Glutamatergic neuron (in vitro differentiated cells): Measurements from ENCODE around the gene ZNF280B. TPM values are rescaled to one million over a fixed set of nuclear protein-coding genes. Genes with fewer than 3 reads are reported as not detected.
"Not testable (repeated sequence)": the region's sequence is repeated elsewhere in the genome, so short reads cannot be mapped to it uniquely, and the experiment has no call there.

Experiments used
- DNase-seq: peaks from one replicate; pipeline ENCODE4 v3.0.0; 2022
- H3K27ac Mint-ChIP-seq: one replicate; pipeline ENCODE4 v1.8.0; 2020; ENCODE audit warnings: mild to moderate bottlenecking, mixed read lengths, inconsistent platforms; ENCODE audit not compliant: unreplicated experiment
- H3K27me3 Mint-ChIP-seq: one replicate; pipeline ENCODE4 v1.8.0; 2020; ENCODE audit warnings: mild to moderate bottlenecking, moderate library complexity, mixed read lengths, inconsistent platforms; ENCODE audit not compliant: unreplicated experiment
- H3K36me3 Mint-ChIP-seq: one replicate; pipeline ENCODE4 v1.8.0; 2020; ENCODE audit warnings: mild to moderate bottlenecking, mixed read lengths, inconsistent platforms; ENCODE audit not compliant: unreplicated experiment
- H3K4me1 Mint-ChIP-seq: one replicate; pipeline ENCODE4 v1.8.0; 2020; ENCODE audit warnings: mild to moderate bottlenecking, low read depth, mixed read lengths, inconsistent platforms; ENCODE audit not compliant: unreplicated experiment
- H3K4me3 Mint-ChIP-seq: one replicate; pipeline ENCODE4 v1.8.0; 2020; ENCODE audit warnings: mild to moderate bottlenecking, mixed read lengths, inconsistent platforms; ENCODE audit not compliant: unreplicated experiment
- H3K9me3 Mint-ChIP-seq: one replicate; pipeline ENCODE4 v1.8.0; 2020; ENCODE audit warnings: mild to moderate bottlenecking, moderate library complexity, mixed read lengths, inconsistent platforms; ENCODE audit not compliant: unreplicated experiment
- total RNA-seq: library from RNA; stranded (reverse); fragmentation: NEBNext Ultra II Directional; extraction: Animal tissue kit (Norgen Biotek cat#: 25700); gene quantifications from one replicate; pipeline ENCODE4 v1.2.1, GENCODE V29; 2021; ENCODE audit not compliant: unreplicated experiment
- TF ChIP-seq, protein P1 (sequence below): fragments of 200-600 bp; sonication (generic); IDR thresholded peaks from one replicate; pipeline ENCODE4 v1.5.0; 2021; ENCODE audit not compliant: partially characterized antibody, unreplicated experiment

The ZNF280B gene
- total RNA-seq, 1 donor from 2014 or later, result 1.8 TPM

DNA sequence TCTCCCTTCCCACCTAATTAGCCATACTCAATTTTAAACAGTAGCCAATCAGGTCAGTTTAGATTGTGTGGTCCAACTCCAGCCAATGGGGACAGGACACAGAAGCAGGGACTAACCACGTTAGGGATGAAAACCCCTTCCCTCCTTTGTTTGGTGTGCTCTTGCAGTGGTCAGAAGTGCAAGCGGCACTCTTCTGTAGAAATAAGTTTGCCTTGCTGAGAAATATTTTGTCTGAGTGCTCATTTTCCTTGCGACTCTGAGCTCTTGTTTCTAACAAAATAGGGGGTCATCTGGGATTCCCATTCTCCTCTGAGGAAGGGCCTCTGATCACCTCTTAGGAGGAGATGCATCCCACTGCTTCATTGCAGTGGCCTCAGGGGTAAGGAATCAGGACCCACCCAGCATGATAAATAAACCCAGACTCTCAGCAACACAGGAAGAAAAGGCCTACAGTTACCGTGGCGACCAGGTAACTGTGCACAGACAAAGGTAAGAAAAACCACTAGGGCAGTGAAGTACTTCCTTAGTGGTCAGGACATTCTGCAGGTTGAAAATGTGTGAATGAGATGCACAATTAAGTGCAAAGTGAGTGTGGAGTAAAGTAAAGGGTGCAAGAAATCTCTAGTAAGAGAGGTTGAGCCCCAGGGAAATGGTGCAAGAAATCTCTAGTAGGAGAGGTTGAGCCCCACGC is 55.4 kb downstream of the ZNF280B start:
- H3K4me1 Mint-ChIP-seq, result no peaks in the 10 kb centered on the region
- DNase-seq, result no peak
- H3K4me3 Mint-ChIP-seq, result no peak overlapping the region
- H3K9me3 Mint-ChIP-seq, result peaks cover 4% of the 10 kb centered on the region
- peaks cover 14% of the 10 kb centered on the region for H3K27me3 Mint-ChIP-seq
- H3K36me3 Mint-ChIP-seq, result peaks cover 16% of the 10 kb centered on the region
- TF ChIP-seq, protein P1, sequence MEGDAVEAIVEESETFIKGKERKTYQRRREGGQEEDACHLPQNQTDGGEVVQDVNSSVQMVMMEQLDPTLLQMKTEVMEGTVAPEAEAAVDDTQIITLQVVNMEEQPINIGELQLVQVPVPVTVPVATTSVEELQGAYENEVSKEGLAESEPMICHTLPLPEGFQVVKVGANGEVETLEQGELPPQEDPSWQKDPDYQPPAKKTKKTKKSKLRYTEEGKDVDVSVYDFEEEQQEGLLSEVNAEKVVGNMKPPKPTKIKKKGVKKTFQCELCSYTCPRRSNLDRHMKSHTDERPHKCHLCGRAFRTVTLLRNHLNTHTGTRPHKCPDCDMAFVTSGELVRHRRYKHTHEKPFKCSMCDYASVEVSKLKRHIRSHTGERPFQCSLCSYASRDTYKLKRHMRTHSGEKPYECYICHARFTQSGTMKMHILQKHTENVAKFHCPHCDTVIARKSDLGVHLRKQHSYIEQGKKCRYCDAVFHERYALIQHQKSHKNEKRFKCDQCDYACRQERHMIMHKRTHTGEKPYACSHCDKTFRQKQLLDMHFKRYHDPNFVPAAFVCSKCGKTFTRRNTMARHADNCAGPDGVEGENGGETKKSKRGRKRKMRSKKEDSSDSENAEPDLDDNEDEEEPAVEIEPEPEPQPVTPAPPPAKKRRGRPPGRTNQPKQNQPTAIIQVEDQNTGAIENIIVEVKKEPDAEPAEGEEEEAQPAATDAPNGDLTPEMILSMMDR, result no peak
- no peak overlapping the region for H3K27ac Mint-ChIP-seq

DNA sequence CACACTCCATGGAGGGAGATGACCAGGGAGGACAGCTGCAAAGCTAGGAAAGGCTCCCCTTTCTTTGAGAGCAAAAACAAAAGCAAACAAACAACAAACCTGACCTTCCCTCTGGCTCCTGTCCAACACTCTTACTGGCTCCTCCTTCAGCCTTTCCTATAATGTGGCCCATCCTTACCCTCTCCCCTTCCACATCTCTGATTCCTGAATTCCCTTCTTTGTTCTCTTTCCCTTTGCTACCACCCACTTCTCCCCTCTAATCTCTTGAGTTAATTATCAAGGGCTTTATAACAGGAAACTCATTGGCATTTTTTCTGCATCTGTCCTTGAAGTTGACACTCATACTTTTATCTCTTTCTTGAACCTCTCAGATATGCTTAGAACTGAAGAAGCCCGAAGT is 56.3 kb downstream of the ZNF280B start:
- Mint-ChIP-seq H3K27ac (no peak overlapping the region), H3K36me3 (peaks cover 11% of the 10 kb centered on the region), H3K9me3 (peaks cover 2% of the 10 kb centered on the region), H3K4me3 (no peak overlapping the region), H3K27me3 (peaks cover 11% of the 10 kb centered on the region), H3K4me1 (no peaks in the 10 kb centered on the region)
- DNase-seq, result no peak
- TF ChIP-seq, protein P1, result no peak

DNA sequence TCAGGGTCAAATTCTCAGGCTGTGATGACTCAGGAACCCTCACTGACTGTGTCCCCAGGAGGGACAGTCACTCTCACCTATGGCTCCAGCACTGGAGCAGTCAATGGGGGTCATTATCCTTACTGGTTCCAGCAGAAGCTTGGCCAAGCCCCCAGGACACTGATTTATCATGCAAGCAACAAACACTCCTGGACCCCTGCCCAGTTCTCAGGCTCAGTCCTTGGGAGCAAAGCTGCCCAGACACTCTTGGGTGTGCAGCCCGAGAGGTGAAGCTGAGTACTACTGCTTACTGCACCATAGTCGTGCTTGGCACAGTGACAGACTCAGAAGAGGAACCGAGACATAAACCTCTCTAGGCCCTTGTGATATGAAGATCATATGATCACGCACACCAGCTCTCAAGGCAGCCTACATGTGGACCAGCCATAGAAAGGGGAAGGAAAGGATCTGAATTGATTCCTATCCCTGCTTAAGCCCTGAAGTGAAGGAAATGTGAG is 58.2 kb downstream of the ZNF280B start:
- TF ChIP-seq, protein P1, result no peak
- H3K4me3 Mint-ChIP-seq, result no peak overlapping the region
- peaks cover 11% of the 10 kb centered on the region for H3K27me3 Mint-ChIP-seq
- peaks cover 11% of the 10 kb centered on the region for H3K36me3 Mint-ChIP-seq
- no peaks in the 10 kb centered on the region for H3K4me1 Mint-ChIP-seq
- peaks cover 2% of the 10 kb centered on the region for H3K9me3 Mint-ChIP-seq
- DNase-seq, result no peak
- no peak overlapping the region for H3K27ac Mint-ChIP-seq

DNA sequence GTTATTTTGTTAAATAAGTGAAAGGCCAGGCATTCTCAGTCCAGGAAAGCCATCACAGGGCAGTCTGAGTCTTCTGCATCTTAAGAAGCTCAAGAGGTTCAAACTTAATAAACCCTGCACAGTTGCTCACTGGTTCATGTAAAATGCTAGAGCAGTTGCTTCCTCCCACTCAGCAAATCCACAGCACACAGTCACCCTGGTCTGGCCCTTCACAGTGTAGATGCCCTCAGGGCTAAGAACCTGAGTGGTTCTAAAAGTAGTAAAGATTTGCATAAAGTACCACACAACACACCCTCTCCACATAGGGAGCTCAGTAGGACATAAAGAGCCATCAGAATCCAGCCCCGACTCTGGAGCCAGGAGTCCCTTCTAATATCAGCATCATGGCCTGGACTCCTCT is 58.7 kb downstream of the ZNF280B start:
- Mint-ChIP-seq H3K4me1 (no peaks in the 10 kb centered on the region), H3K27me3 (peaks cover 7% of the 10 kb centered on the region), H3K36me3 (peaks cover 11% of the 10 kb centered on the region)

DNA sequence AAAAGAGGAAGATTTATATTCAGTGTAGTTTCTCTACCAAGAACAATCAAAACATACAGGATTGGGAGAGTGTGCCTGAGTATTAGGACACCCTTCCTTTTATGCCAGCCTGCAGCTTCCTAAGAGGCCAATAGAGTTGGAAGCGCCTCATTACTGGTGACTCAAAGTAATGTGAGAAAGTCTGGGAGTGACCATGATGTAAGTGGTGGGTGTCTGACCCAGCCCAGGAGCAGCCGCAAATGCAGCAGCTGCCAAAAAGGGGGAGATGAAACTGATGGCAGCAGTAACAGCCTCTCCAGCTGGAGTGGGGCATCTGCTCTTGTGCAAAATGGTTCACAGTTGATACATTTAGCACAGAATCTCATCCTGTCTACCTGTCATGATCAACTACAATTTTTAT is 62.0 kb downstream of the ZNF280B start:
- no peaks in the 10 kb centered on the region for H3K4me1 Mint-ChIP-seq
- DNase-seq, result no peak
- peaks cover 8% of the 10 kb centered on the region for H3K36me3 Mint-ChIP-seq
- H3K27me3 Mint-ChIP-seq, result no peaks in the 10 kb centered on the region
- H3K4me3 Mint-ChIP-seq, result no peak overlapping the region
- H3K9me3 Mint-ChIP-seq, result peaks cover 6% of the 10 kb centered on the region
- TF ChIP-seq, protein P1, result no peak
- H3K27ac Mint-ChIP-seq, result no peak overlapping the region

More for the DNA sequence above, 58.7 kb downstream of the ZNF280B start:
- Mint-ChIP-seq H3K4me3 (no peak overlapping the region), H3K27ac (no peak overlapping the region), H3K9me3 (peaks cover 2% of the 10 kb centered on the region)
- no peak for DNase-seq
- TF ChIP-seq, protein P1, result no peak

DNA sequence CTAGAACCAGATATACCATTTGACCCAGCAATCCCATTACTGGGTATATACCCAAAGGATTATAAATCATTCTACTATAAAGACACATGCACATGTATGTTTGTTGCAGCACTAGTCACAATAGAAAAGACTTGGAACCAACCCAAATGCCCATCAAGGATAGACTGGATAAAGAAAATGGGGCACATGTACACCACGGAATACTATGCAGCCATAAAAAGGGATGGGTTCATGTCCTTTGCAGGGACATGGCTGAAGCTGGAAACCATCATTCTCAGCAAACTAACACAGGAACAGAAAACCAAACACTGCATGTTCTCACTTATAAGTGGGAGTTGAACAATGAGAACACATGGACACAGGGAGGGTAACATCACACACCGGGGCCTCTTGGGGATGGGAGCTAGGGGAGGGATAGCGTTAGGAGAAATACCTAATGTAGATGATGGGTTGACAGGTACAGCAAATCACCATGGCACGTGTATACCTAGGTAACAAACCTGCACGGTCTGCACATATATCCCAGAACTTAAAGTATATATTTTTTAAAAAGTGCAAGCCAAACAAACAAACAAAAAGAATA is 64.4 kb downstream of the ZNF280B start:
- not testable (repeated sequence) for DNase-seq, H3K4me1 Mint-ChIP-seq, H3K27me3 Mint-ChIP-seq, H3K4me3 Mint-ChIP-seq, H3K27ac Mint-ChIP-seq
- peaks cover 16% of the 10 kb centered on the region for H3K36me3 Mint-ChIP-seq
- H3K9me3 Mint-ChIP-seq, result peaks cover 15% of the 10 kb centered on the region
